GM18498 (cell line): ENCODE measurements around the gene IFNAR1.
A peak's percentile ranks its signal among the peaks of the same experiment; 100 is the strongest.
"Not testable (repeated sequence)": the region's sequence is repeated elsewhere in the genome, so short reads cannot be mapped to it uniquely, and the experiment has no call there.

Experiments used
- ATAC-seq: cut with Tn5 transposase; IDR thresholded peaks from one replicate; pipeline ENCODE4 v1.9.1; 2021; ENCODE audit warnings: mild to moderate bottlenecking, moderate library complexity; ENCODE audit not compliant: unreplicated experiment

Gene IFNAR1

GRCh38 chr21:33339918-33340317, 15.1 kb downstream of the IFNAR1 start:
- ATAC-seq = no peak

- no peak for ATAC-seq
Observed at GRCh38 chr21:33345751-33346238, 21.0 kb downstream of the IFNAR1 start.

- no peak for ATAC-seq
Observed at GRCh38 chr21:33348706-33349105, 23.9 kb downstream of the IFNAR1 start.

GRCh38 chr21:33350676-33351075, 25.9 kb downstream of the IFNAR1 start:
- no peak for ATAC-seq

- no peak for ATAC-seq
Observed at GRCh38 chr21:33355355-33355754, 30.6 kb downstream of the IFNAR1 start.

GRCh38 chr21:33355996-33356395, 31.2 kb downstream of the IFNAR1 start:
- no peak for ATAC-seq

GRCh38 chr21:33357177-33357576, 32.4 kb downstream of the IFNAR1 start:
- ATAC-seq = no peak

- ATAC-seq = no peak
Observed at GRCh38 chr21:33359446-33359845, 34.7 kb downstream of the IFNAR1 start.

- no peak for ATAC-seq
Observed at GRCh38 chr21:33360281-33360680, 35.5 kb downstream of the IFNAR1 start.

- ATAC-seq = peak; percentile 78
Observed at GRCh38 chr21:33360881-33361602, 36.3 kb downstream of the IFNAR1 start.

- peak; percentile 32 for ATAC-seq
Observed at GRCh38 chr21:33362044-33362555, 37.3 kb downstream of the IFNAR1 start.

GRCh38 chr21:33363911-33364609, 39.3 kb downstream of the IFNAR1 start:
- ATAC-seq = not testable (repeated sequence)

GRCh38 chr21:33364830-33365229, 40.1 kb downstream of the IFNAR1 start:
- ATAC-seq = no peak

- no peak for ATAC-seq
Observed at GRCh38 chr21:33367309-33367973, 42.7 kb downstream of the IFNAR1 start.

- no peak for ATAC-seq
Observed at GRCh38 chr21:33368124-33368523, 43.4 kb downstream of the IFNAR1 start.

- no peak for ATAC-seq
Observed at GRCh38 chr21:33368576-33368975, 43.8 kb downstream of the IFNAR1 start.

- ATAC-seq = no peak
Observed at GRCh38 chr21:33369586-33369985, 44.8 kb downstream of the IFNAR1 start.

- no peak for ATAC-seq
Observed at GRCh38 chr21:33370305-33370704, 45.5 kb downstream of the IFNAR1 start.

GRCh38 chr21:33371366-33371765, 46.6 kb downstream of the IFNAR1 start:
- ATAC-seq = no peak

- no peak for ATAC-seq
Observed at GRCh38 chr21:33372582-33372981, 47.8 kb downstream of the IFNAR1 start.

- ATAC-seq = no peak
Observed at GRCh38 chr21:33373451-33373850, 48.7 kb downstream of the IFNAR1 start.

- peak; percentile 2 for ATAC-seq
Observed at GRCh38 chr21:33374080-33374449, 49.3 kb downstream of the IFNAR1 start.
